Activated CD8-positive, alpha-beta memory T cell treated with anti-CD3 and anti-CD28 coated beads, Interleukin-2, amount 50 U/mL, for 4 hours (primary cell): ENCODE data around the gene HIVEP3.
"Not testable (repeated sequence)": the region's sequence is repeated elsewhere in the genome, so short reads cannot be mapped to it uniquely, and the experiment has no call there.

Source experiments
- DNase-seq: peaks from one replicate; pipeline ENCODE4 v3.0.0-alpha.2; 2020

The HIVEP3 gene

GRCh38 chr1:41573194-41573593, 345.5 kb downstream of the HIVEP3 start:
- DNase-seq: no peak

- DNase-seq: no peak
These were observed 346.5 kb downstream of the HIVEP3 start for GRCh38 chr1:41572224-41572623.

GRCh38 chr1:41571041-41571440, 347.7 kb downstream of the HIVEP3 start:
- DNase-seq: no peak

- no peak for DNase-seq
These were observed 350.5 kb downstream of the HIVEP3 start for GRCh38 chr1:41568204-41568603.

- no peak for DNase-seq
These were observed 351.8 kb downstream of the HIVEP3 start for GRCh38 chr1:41566969-41567368.

GRCh38 chr1:41566274-41566885, 352.3 kb downstream of the HIVEP3 start:
- no peak for DNase-seq

DNA sequence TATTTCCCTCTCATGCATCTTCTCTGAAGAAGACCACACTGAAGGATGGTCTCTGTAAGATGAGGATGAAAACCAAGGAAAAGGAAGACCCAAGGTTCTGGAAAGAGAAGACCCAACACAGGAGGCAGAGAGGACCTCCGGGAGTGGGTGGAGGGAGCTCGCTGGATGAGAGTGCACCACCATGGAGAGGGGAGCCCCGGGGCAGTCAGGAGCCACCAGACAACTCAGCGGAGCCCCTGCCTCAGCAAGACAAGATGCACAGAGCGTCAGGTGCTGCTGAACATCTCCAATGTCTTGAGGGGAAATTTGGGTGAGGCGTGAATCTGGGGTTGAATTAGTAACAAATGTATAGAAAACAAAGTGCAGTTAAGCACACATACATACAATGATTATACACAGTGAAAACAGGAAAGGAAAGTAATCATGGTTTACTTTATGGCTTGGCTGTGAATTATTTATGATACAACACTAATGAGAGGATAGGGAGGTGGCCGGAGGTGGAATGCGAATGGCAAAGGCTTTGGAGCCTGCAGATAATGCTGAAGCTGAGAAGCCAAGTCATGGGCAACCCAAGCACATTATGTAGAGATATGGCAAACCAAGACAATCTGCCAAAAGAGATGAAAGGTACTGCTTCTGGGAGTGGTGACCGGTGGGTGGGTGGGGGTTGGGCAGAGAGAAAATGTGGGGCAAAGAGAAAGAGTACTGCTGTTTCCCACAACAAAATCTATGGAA, 353.8 kb downstream of the HIVEP3 start:
- no peak for DNase-seq

DNA sequence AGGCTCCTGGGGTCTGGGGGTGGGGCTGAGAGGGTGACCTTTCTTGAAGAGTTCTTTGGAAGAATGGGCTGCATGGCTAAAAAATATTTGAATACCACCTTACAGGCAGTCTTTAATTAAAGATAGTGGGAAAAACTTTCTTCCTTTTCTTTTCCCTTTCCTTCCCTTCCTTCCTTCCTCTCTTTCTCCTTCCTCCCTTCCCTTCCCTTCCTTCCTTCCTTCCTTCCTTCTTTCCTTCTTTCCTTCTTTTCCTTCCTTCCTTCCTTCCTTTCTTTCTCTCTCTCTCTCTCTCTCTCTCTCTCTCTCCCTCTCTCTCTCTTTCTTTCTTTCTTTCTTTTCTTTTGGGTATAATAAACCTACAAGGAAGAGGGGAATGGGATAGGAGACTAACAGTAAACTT, 356.4 kb downstream of the HIVEP3 start:
- DNase-seq: no peak

- no peak for DNase-seq
These were observed 357.8 kb downstream of the HIVEP3 start for GRCh38 chr1:41560931-41561330.

- DNase-seq: no peak
These were observed 358.2 kb downstream of the HIVEP3 start for GRCh38 chr1:41560496-41560895.

DNA sequence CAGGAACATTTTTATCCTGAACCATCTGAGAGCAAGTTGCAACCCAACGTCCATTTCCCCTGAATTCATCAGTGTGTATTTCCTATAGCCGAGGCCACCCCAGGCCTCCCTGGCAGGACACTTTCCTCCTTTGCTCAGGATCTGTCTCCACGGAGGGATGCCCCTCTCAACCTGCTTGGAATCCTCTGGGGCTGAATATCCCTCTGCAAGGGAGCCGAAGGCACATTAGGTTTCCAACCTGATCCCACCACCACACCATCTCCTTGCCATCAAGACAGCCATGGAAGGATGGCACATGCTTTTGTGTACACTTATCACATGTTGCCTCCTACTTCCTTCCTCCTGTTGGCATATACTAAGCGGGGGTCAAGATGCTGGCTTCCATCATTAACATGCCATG, 359.4 kb downstream of the HIVEP3 start:
- DNase-seq: no peak

DNA sequence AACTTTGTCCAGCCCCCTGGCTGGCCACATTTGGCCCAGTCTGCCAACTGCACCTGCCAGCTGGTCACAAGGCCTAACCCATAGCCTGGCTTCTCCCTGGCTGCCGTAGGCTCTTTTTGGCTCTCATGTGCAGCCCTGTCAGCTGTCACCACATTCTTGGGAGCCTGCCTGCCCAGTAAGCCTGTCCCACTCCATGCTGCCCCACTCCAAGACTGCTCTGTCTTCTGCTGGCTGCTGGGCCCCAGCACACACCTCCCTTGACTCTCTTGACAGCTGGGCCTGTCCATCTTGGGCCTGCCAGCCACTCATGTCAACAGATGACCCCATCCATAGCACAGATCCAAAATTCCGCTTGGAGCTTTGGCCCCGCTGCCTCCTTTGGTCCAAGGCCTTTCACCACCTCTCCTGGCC, 360.0 kb downstream of the HIVEP3 start:
- DNase-seq: no peak

GRCh38 chr1:41557751-41558455, 360.8 kb downstream of the HIVEP3 start:
- no peak for DNase-seq

DNA sequence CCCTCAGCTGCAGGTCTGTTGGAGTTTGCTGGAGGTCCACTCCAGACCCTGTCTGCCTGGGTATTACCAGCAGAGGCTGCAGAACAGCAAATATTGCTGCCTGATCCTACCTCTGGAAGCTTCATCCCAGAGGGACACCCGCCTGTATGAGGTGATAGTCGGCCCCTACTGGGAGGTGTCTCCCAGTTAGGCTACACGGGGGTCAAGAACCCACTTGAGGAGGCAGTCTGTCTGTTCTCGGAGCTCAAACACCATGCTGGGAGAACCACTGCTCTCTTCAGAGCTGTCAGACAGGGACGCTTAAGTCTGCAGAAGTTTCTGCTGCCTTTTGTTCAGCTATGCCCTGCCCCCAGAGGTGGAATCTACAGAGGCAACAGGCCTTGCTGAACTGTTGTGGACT, 364.0 kb downstream of the HIVEP3 start:
- DNase-seq: not testable (repeated sequence)

DNA sequence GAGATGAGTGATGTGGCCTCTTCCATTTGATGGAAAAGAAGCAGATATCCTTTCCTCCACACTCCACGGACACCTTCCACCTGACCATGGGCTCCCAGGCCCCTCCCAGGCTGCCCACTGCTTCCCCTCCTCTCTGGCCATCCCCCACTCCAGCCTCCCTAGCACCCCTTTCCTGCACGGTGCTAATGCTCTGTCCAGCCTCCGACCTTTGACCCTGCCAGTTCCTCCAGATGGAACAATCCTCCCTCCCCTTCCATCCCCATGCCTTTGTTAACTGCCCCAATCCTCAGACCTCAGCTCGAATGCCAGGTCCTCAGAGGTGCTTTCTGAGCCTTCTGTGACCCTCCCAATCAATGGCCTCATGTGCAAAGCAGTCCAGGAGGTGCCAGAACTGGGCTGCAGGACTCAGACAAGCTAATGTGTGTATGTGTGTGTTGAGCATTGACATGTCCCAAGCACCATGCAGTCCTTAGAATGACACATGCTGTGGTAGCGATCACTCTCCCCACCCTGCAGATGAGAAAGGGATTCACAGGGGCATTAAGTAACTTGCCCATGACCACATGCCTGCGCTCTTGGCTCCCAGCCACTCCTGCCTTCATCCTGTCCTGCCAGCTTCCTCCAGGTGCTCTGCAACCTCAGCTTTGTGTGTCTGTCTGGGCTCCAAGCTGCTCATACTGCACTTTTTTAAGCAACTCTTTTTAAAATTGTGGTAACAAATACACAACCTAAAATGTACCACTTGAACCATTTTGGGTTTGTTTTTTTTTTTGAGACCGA, 370.8 kb downstream of the HIVEP3 start:
- DNase-seq: no peak

GRCh38 chr1:41547336-41547735, 371.4 kb downstream of the HIVEP3 start:
- DNase-seq: no peak

- DNase-seq: no peak
These were observed 371.9 kb downstream of the HIVEP3 start for GRCh38 chr1:41546833-41547135.

GRCh38 chr1:41545996-41546832, 372.5 kb downstream of the HIVEP3 start:
- DNase-seq: no peak

DNA sequence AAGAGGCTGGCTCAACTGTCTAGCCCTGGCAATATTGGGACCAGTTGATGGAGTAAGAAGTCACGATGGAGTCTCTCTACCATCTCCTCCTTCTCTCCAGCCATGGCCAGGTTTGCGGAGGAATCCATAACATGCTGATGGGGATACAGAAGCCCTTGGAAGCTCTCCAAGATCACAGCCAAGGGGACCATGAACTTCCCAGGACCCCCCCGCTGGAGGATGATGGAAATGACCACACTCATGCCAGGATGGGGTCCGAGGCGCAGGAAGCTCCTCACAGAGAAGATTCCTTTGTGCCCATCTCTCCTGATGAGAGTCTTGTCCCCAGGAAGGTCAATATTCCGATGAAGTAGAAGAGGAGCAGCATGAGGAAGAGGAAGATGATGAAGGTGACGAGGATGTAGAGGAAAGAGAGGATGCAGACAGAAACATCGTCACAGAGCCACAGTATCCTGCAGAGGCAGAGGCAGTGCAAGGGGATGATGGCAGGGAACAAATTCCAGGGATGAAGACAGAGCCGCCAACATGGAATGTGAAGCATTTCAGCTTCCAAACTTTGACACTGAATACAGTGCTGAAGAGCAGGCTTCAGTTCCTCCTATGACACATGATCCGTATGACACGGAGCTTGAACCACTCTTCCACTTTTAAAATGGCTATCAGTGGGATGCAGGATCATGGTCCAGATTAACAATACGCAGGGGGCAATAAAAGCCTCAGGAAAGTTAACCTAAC, 376.4 kb downstream of the HIVEP3 start:
- no peak for DNase-seq

GRCh38 chr1:41541592-41541952, 377.1 kb downstream of the HIVEP3 start:
- DNase-seq: no peak

- DNase-seq: no peak
These were observed 377.7 kb downstream of the HIVEP3 start for GRCh38 chr1:41540886-41541591.
